K562 (cell line): Measurements from ENCODE around the gene PTGIS. TPM values are rescaled to one million over a fixed set of nuclear protein-coding genes. Genes with fewer than 3 reads are reported as not detected.

Source experiments
- ATAC-seq: fragments of 200-7000 bp; cut with Tn5 transposase; 3 replicates; pipeline ENCODE4 v1.9.1; 2020; ENCODE audit warnings: moderate library complexity
- BruUV-seq: library from RNA; stranded (reverse); fragments of 400-500 nt; replicated peaks from 2 replicates; lab custom pipeline; 2021; lab: Mats Ljungman, UMichigan
- CTCF ChIA-PET: fragments of 300-600 bp; formaldehyde crosslinking; extraction: SDS; loops from one replicate; lab custom pipeline; 2021; ENCODE audit warnings: low intra/inter-chr PET ratio; lab: Yijun Ruan, JAX
- POLR2A ChIA-PET: fragments of 300-600, 350-650 bp; sonication (Branson Sonifier 250); formaldehyde crosslinking; extraction: SDS; loops from one replicate; lab custom pipeline; 2021; ENCODE audit warnings: antibody characterized with exemption, inconsistent platforms; lab: Yijun Ruan, JAX
- DNase-seq, 4 experiments: peaks; one replicate each; pipeline versions ENCODE4 v3.0.0 to v3.0.0-alpha.2; 2011 to 2018; ENCODE audit warnings: low spot score in 3 of 4, mixed read lengths in 3 of 4; ENCODE audit errors: extremely low read depth in 1 of 4
- FAIRE-seq: peaks from 2 replicates; lab custom pipeline; 2011; peaks lifted over from hg19 to GRCh38; lab: Jason Lieb, UNC
- H2AFZ ChIP-seq: 2 replicates; pipeline ENCODE4 v1.6.0; 2011; ENCODE audit warnings: low read depth, low read length, control low read depth, inconsistent platforms
- H3K27ac ChIP-seq: fragments of 200-600 bp; 3 replicates; pipeline ENCODE4 v1.8.0; 2011; ENCODE audit warnings: low read depth, mild to moderate bottlenecking, control low read depth, inconsistent platforms, low read length, moderate library complexity, mixed read lengths; ENCODE audit errors: extremely low read depth
- H3K27me3 ChIP-seq, 2 experiments: fragments of 300-600 bp in 1 of 2; 2 replicates in 1 of 2; 3 replicates in 1 of 2; pipeline versions ENCODE4 v1.6.0 to v1.8.0; 2011; ENCODE audit warnings: inconsistent platforms in 2 of 2, low read length in 2 of 2, mild to moderate bottlenecking in 1 of 2, mixed read lengths in 1 of 2, moderate library complexity in 1 of 2; ENCODE audit not compliant: control insufficient read depth in 2 of 2, insufficient read depth in 2 of 2
- H3K36me3 ChIP-seq: fragments of 300-600 bp; 3 replicates; pipeline ENCODE4 v1.8.0; 2011; ENCODE audit warnings: mild to moderate bottlenecking, low read length, inconsistent platforms; ENCODE audit not compliant: control insufficient read depth, insufficient read depth
- H3K4me1 ChIP-seq, 2 experiments: fragments of 200-600 bp in 1 of 2; replicated peaks in 1 of 2; 2 replicates in 1 of 2; 3 replicates in 1 of 2; pipeline versions ENCODE4 v1.5.1 to v1.8.0; 2011; ENCODE audit warnings: inconsistent platforms in 2 of 2, low read length in 2 of 2, mild to moderate bottlenecking in 1 of 2, mixed read lengths in 1 of 2, moderate library complexity in 1 of 2; ENCODE audit not compliant: control insufficient read depth in 2 of 2, insufficient read depth in 2 of 2
- H3K4me2 ChIP-seq: 2 replicates; pipeline ENCODE4 v1.6.1; 2011; ENCODE audit warnings: low read length, control low read depth, inconsistent platforms, mixed read lengths; ENCODE audit not compliant: insufficient read depth
- H3K4me3 ChIP-seq: fragments of 200-600 bp; sonication (generic), shearing (Covaris generic); 2 replicates; pipeline ENCODE4 v1.5.1; 2016; ENCODE audit warnings: control low read depth, inconsistent platforms
- H3K79me2 ChIP-seq: fragments of 200-600 bp; 3 replicates; pipeline ENCODE4 v1.8.0; 2011; ENCODE audit warnings: low read length, inconsistent platforms; ENCODE audit not compliant: control insufficient read depth, insufficient read depth
- H3K9ac ChIP-seq, 2 experiments: 2 replicates each; pipeline versions ENCODE4 v1.6.0 to v1.6.1; 2011; ENCODE audit warnings: low read depth in 2 of 2, low read length in 2 of 2, control low read depth in 1 of 2, inconsistent platforms in 1 of 2, mild to moderate bottlenecking in 1 of 2, mixed read lengths in 1 of 2; ENCODE audit not compliant: insufficient read depth in 1 of 2
- H3K9me1 ChIP-seq: one replicate; pipeline ENCODE4 v1.6.0; 2011; ENCODE audit warnings: inconsistent platforms, mild to moderate bottlenecking, low read length, moderate library complexity; ENCODE audit not compliant: control insufficient read depth, insufficient read depth
- H3K9me3 ChIP-seq: replicated peaks from 2 replicates; pipeline ENCODE4 v1.5.1; 2011; ENCODE audit warnings: low read depth, low read length, inconsistent platforms; ENCODE audit not compliant: control insufficient read depth, insufficient read depth
- H4K20me1 ChIP-seq: replicated peaks from 2 replicates; pipeline ENCODE4 v1.6.1; 2011; ENCODE audit warnings: low read length, inconsistent platforms, mixed read lengths; ENCODE audit not compliant: control insufficient read depth, insufficient read depth
- ARID1B ChIP-seq: fragments of 450-650 bp; IDR thresholded peaks from 2 replicates; pipeline ENCODE4 v1.6.1; 2016; ENCODE audit warnings: antibody characterized with exemption, mild to moderate bottlenecking, inconsistent platforms
- BRCA1 ChIP-seq, 2 experiments: fragments of 450-650 bp in 1 of 2; sonication (generic) in 1 of 2; formaldehyde crosslinking in 1 of 2; IDR thresholded peaks; 2 replicates each; pipeline versions ENCODE4 v1.5.0 to v1.6.1; 2017 to 2020; ENCODE audit warnings: mild to moderate bottlenecking in 1 of 2, missing genetic modification reagents in 1 of 2
- GABPA ChIP-seq: fragments of 200-800 bp; sonication (Bioruptor generic); conservative IDR thresholded peaks from 2 replicates; pipeline ENCODE4 v1.6.1; 2016; ENCODE audit warnings: low read depth, missing genetic modification characterization, missing compliant biosample characterization
- IRF1 ChIP-seq: sonication (generic); formaldehyde crosslinking; IDR thresholded peaks from 2 replicates; pipeline ENCODE4 v1.8.0; 2022; ENCODE audit warnings: missing genetic modification reagents, mild to moderate bottlenecking, borderline replicate concordance
- NELFE ChIP-seq: IDR thresholded peaks from 2 replicates; pipeline ENCODE4 v1.6.1; 2011; ENCODE audit warnings: mild to moderate bottlenecking; ENCODE audit not compliant: insufficient read depth, insufficient read length
- TARDBP ChIP-seq: fragments of 450-650 bp; IDR thresholded peaks from 2 replicates; pipeline ENCODE4 v1.6.1; 2016
- WGBS: fragments of 100-300 bp; shearing (Covaris generic); methylation state at CpG from one replicate; pipeline ENCODE4 v1.1.6; 2016; ENCODE audit warnings: low coverage, mixed read lengths; ENCODE audit not compliant: insufficient coverage; ENCODE audit errors: missing lambda C conversion rate; 5-methylcytosine and 5-hydroxymethylcytosine counted together
- in situ Hi-C: fragments of 300-500 bp; cut with MboI; formaldehyde crosslinking; loops from 4 replicates; pipeline ENCODE4 v1.15.0; 2018; ENCODE audit warnings: inconsistent platforms, mixed read lengths
- intact Hi-C: fragments of 100-400 bp; cut with micrococcal nuclease; formaldehyde crosslinking; loops from 2 replicates; pipeline ENCODE4 v1.14.2; 2022
- polyA plus RNA-seq, 8 experiments: library from polyadenylated mRNA; depleted of rRNA in 4 of 8; stranded (reverse) in 5 of 8; unstranded in 3 of 8; fragments of >200 nt; fragmentation: Nextera tagmentation in 2 of 8; fragmentation: Illumina TruSeq in 1 of 8; extraction: Ambion mirVana in 2 of 8; extraction: Trizol in 1 of 8; gene quantifications; 2 replicates each; pipeline versions ENCODE4 v1.2.1 to v1.2.3, GENCODE V29; 2011 to 2014; ENCODE audit warnings: inconsistent platforms in 1 of 8, missing spikeins in 1 of 8
- total RNA-seq, 7 experiments: library from RNA; depleted of rRNA in 6 of 7; stranded (reverse); fragments of >200 nt in 6 of 7; fragmentation: Illumina TruSeq in 2 of 7; extraction: Trizol in 2 of 7; gene quantifications; 2 replicates each; pipeline versions ENCODE4 v1.2.1 to v1.2.3, GENCODE V29; 2011 to 2021; ENCODE audit warnings: low replicate concordance in 1 of 7
- TF ChIP-seq, protein P1 (sequence below): fragments of 250-450 bp; sonication (Bioruptor Pico); IDR thresholded peaks from 2 replicates; pipeline ENCODE4 v1.8.0; 2022; ENCODE audit warnings: inconsistent platforms
- TF ChIP-seq, protein P2 (sequence below): fragments of 200-800 bp; sonication (Bioruptor generic); IDR thresholded peaks from 2 replicates; pipeline ENCODE4 v1.6.1; 2016; ENCODE audit warnings: missing genetic modification characterization, missing compliant biosample characterization
- TF ChIP-seq, protein P3 (sequence below), 3 experiments: IDR thresholded peaks in 2 of 3; conservative IDR thresholded peaks in 1 of 3; 2 replicates each; pipeline ENCODE4 v1.5.1; 2011 to 2012; ENCODE audit warnings: low read length in 3 of 3, mild to moderate bottlenecking in 3 of 3, control low read depth in 2 of 3, improper control_type of control experiment in 1 of 3, inconsistent platforms in 1 of 3, low read depth in 1 of 3, mixed read lengths in 1 of 3, moderate library complexity in 1 of 3; ENCODE audit not compliant: insufficient read depth in 2 of 3
- TF ChIP-seq, protein P4 (sequence below), 2 experiments: fragments of 450-650 bp; conservative IDR thresholded peaks; 2 replicates each; pipeline ENCODE4 v1.6.1; 2017; ENCODE audit warnings: mild to moderate bottlenecking in 2 of 2, moderate library complexity in 2 of 2

Gene PTGIS
- total and polyA plus RNA-seq, 9 of the 15 experiments (the other 6 are each of a cell fraction or from before 2014, with no cell fraction given): not detected

DNA sequence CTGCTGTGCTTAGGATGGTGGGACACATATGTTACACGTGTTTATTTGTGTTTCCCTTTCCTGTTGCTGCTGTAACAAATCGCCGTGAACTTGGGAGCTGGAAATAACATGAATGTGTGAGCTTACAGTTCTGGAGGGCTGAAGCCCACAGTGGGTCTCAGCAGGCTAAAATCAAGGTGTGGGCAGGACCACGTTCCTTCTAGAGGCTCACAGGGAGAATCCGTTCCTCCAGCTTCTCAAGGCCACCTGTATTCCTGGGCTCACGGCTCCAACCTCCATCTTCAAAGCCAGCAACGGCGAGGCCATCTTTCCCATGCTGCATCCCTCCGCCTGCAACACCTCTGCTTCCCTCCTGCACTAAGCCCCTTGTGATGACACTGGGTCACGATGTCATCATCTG, 27.4 kb upstream of the PTGIS start:
- FAIRE-seq (no peak), DNase-seq (no peak)
- no peak for TF ChIP-seq NELFE
- TF ChIP-seq ARID1B: no peak
- no peak for TF ChIP-seq IRF1 (CRISPR knock-in tag)
- no peak for TF ChIP-seq TARDBP
- TF ChIP-seq, protein P1, sequence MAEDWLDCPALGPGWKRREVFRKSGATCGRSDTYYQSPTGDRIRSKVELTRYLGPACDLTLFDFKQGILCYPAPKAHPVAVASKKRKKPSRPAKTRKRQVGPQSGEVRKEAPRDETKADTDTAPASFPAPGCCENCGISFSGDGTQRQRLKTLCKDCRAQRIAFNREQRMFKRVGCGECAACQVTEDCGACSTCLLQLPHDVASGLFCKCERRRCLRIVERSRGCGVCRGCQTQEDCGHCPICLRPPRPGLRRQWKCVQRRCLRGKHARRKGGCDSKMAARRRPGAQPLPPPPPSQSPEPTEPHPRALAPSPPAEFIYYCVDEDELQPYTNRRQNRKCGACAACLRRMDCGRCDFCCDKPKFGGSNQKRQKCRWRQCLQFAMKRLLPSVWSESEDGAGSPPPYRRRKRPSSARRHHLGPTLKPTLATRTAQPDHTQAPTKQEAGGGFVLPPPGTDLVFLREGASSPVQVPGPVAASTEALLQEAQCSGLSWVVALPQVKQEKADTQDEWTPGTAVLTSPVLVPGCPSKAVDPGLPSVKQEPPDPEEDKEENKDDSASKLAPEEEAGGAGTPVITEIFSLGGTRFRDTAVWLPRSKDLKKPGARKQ (CRISPR knock-in tag): no peak
- TF ChIP-seq, protein P2, sequence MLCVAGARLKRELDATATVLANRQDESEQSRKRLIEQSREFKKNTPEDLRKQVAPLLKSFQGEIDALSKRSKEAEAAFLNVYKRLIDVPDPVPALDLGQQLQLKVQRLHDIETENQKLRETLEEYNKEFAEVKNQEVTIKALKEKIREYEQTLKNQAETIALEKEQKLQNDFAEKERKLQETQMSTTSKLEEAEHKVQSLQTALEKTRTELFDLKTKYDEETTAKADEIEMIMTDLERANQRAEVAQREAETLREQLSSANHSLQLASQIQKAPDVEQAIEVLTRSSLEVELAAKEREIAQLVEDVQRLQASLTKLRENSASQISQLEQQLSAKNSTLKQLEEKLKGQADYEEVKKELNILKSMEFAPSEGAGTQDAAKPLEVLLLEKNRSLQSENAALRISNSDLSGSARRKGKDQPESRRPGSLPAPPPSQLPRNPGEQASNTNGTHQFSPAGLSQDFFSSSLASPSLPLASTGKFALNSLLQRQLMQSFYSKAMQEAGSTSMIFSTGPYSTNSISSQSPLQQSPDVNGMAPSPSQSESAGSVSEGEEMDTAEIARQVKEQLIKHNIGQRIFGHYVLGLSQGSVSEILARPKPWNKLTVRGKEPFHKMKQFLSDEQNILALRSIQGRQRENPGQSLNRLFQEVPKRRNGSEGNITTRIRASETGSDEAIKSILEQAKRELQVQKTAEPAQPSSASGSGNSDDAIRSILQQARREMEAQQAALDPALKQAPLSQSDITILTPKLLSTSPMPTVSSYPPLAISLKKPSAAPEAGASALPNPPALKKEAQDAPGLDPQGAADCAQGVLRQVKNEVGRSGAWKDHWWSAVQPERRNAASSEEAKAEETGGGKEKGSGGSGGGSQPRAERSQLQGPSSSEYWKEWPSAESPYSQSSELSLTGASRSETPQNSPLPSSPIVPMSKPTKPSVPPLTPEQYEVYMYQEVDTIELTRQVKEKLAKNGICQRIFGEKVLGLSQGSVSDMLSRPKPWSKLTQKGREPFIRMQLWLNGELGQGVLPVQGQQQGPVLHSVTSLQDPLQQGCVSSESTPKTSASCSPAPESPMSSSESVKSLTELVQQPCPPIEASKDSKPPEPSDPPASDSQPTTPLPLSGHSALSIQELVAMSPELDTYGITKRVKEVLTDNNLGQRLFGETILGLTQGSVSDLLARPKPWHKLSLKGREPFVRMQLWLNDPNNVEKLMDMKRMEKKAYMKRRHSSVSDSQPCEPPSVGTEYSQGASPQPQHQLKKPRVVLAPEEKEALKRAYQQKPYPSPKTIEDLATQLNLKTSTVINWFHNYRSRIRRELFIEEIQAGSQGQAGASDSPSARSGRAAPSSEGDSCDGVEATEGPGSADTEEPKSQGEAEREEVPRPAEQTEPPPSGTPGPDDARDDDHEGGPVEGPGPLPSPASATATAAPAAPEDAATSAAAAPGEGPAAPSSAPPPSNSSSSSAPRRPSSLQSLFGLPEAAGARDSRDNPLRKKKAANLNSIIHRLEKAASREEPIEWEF (CRISPR knock-in tag): no peak
- TF ChIP-seq, protein P3, sequence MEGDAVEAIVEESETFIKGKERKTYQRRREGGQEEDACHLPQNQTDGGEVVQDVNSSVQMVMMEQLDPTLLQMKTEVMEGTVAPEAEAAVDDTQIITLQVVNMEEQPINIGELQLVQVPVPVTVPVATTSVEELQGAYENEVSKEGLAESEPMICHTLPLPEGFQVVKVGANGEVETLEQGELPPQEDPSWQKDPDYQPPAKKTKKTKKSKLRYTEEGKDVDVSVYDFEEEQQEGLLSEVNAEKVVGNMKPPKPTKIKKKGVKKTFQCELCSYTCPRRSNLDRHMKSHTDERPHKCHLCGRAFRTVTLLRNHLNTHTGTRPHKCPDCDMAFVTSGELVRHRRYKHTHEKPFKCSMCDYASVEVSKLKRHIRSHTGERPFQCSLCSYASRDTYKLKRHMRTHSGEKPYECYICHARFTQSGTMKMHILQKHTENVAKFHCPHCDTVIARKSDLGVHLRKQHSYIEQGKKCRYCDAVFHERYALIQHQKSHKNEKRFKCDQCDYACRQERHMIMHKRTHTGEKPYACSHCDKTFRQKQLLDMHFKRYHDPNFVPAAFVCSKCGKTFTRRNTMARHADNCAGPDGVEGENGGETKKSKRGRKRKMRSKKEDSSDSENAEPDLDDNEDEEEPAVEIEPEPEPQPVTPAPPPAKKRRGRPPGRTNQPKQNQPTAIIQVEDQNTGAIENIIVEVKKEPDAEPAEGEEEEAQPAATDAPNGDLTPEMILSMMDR (IDR thresholded peaks at IDR 0.05 in 2 of 3, conservative IDR thresholded peaks at IDR 0.05 in 1 of 3; ENCODE audit: insufficient read depth in 2 of 3, low read depth in 1 of 3, low read length in 3 of 3): no peak
- no peak for TF ChIP-seq GABPA
- TF ChIP-seq, protein P4, sequence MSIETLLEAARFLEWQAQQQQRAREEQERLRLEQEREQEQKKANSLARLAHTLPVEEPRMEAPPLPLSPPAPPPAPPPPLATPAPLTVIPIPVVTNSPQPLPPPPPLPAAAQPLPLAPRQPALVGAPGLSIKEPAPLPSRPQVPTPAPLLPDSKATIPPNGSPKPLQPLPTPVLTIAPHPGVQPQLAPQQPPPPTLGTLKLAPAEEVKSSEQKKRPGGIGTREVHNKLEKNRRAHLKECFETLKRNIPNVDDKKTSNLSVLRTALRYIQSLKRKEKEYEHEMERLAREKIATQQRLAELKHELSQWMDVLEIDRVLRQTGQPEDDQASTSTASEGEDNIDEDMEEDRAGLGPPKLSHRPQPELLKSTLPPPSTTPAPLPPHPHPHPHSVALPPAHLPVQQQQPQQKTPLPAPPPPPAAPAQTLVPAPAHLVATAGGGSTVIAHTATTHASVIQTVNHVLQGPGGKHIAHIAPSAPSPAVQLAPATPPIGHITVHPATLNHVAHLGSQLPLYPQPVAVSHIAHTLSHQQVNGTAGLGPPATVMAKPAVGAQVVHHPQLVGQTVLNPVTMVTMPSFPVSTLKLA (conservative IDR thresholded peaks at IDR 0.05): no peak
- no peak for TF ChIP-seq BRCA1 (IDR thresholded peaks at IDR 0.05)
- TF ChIP-seq BRCA1 (CRISPR knock-in tag; IDR thresholded peaks at IDR 0.05): no peak

More for the DNA sequence above, 27.4 kb upstream of the PTGIS start:
- Histone ChIP-seq H3K9me1 (no peaks in the 10 kb centered on the region), H3K4me3 (no peak overlapping the region), H3K27ac (no peak overlapping the region), H3K79me2 (no peaks in the 10 kb centered on the region), H3K9ac (no peak overlapping the region), H3K27me3 (peaks cover 27 to 42% of the 10 kb centered on the region in 2 experiments; a peak in 4 of 5 replicates), H2AFZ (no peak overlapping the region), H3K4me1 (0 out of 5 replicates have a peak, but pooled peaks cover 0 to 3% of the 10 kb centered on the region in 2 experiments), H4K20me1 (peaks cover 4% of the 10 kb centered on the region; the same call in 1 of the 2 replicates), H3K36me3 (no peaks in the 10 kb centered on the region), H3K9me3 (no peaks in the 10 kb centered on the region), H3K4me2 (no peak overlapping the region)
- POLR2A ChIA-PET: interaction anchor here (0.5 to 1.6 kb wide), 2 partner anchors 16 to 254 kb away, joined by 3 to 6 read pairs; no protein-coding TSS in a partner anchor
- no peak for ATAC-seq
- in situ Hi-C loops: no loop called here
- BruUV-seq: no TSS peak
- CTCF ChIA-PET: no interaction called here
- intact Hi-C loops: no loop called here
- WGBS: 3% methylated on average over 10 of the region's 10 CpGs
